Skeletal muscle tissue (tissue), 4 donors: Measurements from ENCODE around the gene KAZALD1. TPM values are rescaled to one million over a fixed set of nuclear protein-coding genes. Genes with fewer than 3 reads are reported as not detected.

Experiments
- H3K27ac ChIP-seq: one replicate; pipeline ENCODE4 v1.7.0; 2013; ENCODE audit warnings: mild to moderate bottlenecking, low read depth, low read length, inconsistent platforms
- H3K27me3 ChIP-seq, 3 donors: one replicate each; pipeline ENCODE4 v1.7.0; 2013; ENCODE audit warnings: low read length in 3 of 3; ENCODE audit not compliant: control insufficient read depth in 3 of 3, insufficient read depth in 3 of 3
- H3K36me3 ChIP-seq, 3 donors: one replicate each; pipeline ENCODE4 v1.7.0; 2013; ENCODE audit warnings: low read length in 3 of 3; ENCODE audit not compliant: control insufficient read depth in 3 of 3, insufficient read depth in 3 of 3
- H3K4me1 ChIP-seq, 3 donors: one replicate each; pipeline ENCODE4 v1.7.0; 2013; ENCODE audit warnings: low read length in 3 of 3, mild to moderate bottlenecking in 3 of 3; ENCODE audit not compliant: control insufficient read depth in 3 of 3, insufficient read depth in 3 of 3
- H3K4me3 ChIP-seq, 3 donors: one replicate each; pipeline ENCODE4 v1.7.0; 2013; ENCODE audit warnings: low read length in 3 of 3
- H3K9ac ChIP-seq, 3 donors: one replicate each; pipeline ENCODE4 v1.7.0; 2013; ENCODE audit warnings: low read length in 3 of 3, mild to moderate bottlenecking in 3 of 3, moderate library complexity in 2 of 3, low read depth in 1 of 3
- H3K9me3 ChIP-seq, 3 donors: one replicate each; pipeline ENCODE4 v1.7.0; 2013; ENCODE audit warnings: low read length in 3 of 3; ENCODE audit not compliant: control insufficient read depth in 3 of 3
- total RNA-seq: library from RNA; depleted of rRNA; stranded (reverse); fragments of >200 nt; gene quantifications from one replicate; pipeline ENCODE4 v1.2.3, GENCODE V29; 2014
- donor health status: Osteomylitis.

KAZALD1 gene
- total RNA-seq, 1 donor from 2014 or later = 23.5 TPM

DNA sequence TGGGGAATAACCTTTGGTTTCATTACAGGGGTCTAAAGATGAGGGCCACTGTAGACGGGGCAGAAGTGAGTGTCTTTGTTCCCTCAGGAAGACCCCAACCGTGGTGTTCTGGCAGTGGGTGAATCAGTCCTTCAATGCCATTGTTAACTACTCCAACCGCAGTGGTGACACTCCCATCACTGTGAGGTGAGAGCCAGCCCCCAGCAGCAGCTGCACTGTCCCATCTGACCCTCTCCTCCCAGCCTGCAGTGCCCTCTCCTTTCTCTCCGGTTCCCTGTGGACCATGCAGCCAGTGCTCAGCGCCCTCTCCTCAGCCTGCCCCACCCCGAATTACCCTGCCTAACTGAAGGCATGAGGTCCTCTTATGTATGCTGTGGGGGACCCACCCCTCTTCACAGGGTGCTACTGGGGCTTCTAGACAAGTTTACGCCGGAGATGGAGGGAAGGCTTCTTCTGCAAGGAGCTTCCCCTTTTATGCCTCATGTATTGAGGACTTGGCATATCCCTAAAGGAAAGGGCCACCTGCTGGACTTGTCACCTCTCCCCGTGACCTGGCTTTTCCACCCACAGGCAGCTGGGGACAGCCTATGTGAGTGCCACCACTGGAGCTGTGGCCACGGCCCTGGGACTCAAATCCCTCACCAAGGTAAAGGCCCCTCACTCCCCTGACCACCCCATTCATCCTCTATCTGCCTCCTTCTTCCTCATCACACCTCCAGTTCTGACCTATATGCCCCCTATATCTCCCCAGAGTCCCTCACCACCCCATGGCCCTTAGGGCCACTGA, 25.7 kb upstream of the KAZALD1 start:
- H3K27ac ChIP-seq = no peak overlapping the region
- H3K27me3 ChIP-seq = no peaks in the 10 kb centered on the region
- H3K9me3 ChIP-seq = no peaks in the 10 kb centered on the region
- no peak overlapping the region for H3K4me3 ChIP-seq
- no peak overlapping the region for H3K9ac ChIP-seq
- H3K4me1 ChIP-seq = peaks cover 16 to 23% (median 23%) of the 10 kb centered on the region in 3 donors
- peaks cover 32 to 49% (median 33%) of the 10 kb centered on the region in 3 donors for H3K36me3 ChIP-seq

DNA sequence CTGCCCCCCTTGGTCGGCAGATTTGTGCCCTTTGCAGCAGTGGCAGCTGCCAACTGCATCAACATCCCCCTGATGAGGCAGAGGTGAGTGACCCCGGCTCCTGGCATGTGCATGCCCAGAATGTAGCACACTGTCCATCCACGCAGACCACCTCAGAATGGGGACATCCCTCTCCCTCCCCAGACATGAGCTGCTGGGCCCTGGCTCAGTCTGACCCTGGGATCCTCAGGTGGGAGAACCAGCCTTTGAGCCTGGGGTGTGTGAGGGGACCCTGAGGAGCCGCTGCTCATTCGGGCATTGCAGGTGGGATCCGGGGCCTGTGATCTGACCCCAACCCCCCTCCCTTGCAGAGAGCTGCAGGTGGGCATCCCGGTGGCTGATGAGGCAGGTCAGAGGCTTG, 25.1 kb upstream of the KAZALD1 start:
- peaks cover 11 to 20% (median 17%) of the 10 kb centered on the region in 3 donors for H3K4me1 ChIP-seq
- no peaks in the 10 kb centered on the region for H3K27me3 ChIP-seq
- H3K9ac ChIP-seq = no peak overlapping the region
- no peaks in the 10 kb centered on the region for H3K9me3 ChIP-seq
- H3K4me3 ChIP-seq = no peak overlapping the region
- H3K27ac ChIP-seq = no peak overlapping the region
- peaks cover 32 to 49% (median 33%) of the 10 kb centered on the region in 3 donors for H3K36me3 ChIP-seq

DNA sequence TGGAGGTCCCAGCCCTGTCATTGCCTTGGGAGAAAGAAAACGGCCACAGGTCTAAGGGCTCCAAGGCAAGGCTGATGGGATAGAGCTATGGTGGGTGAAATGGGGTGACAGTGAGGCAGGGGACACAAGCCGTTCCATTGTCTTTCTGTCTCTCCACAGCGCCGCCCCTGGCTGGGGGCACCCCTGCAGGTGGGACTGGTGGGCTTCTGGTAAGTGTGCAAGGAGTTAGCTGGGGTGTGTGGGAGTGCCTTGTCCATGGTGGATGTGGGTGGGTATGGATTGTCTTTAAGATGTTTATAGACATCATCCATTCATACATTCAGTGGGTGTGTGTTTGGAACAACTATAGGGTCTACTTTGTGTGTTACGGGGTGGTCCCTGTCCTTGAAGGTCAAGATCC, 23.3 kb upstream of the KAZALD1 start:
- peaks cover 32 to 49% (median 33%) of the 10 kb centered on the region in 3 donors for H3K36me3 ChIP-seq
- no peak overlapping the region for H3K27ac ChIP-seq
- no peaks in the 10 kb centered on the region for H3K9me3 ChIP-seq
- no peak overlapping the region for H3K4me3 ChIP-seq
- H3K4me1 ChIP-seq = peaks cover 13 to 17% (median 15%) of the 10 kb centered on the region in 3 donors
- no peak overlapping the region for H3K9ac ChIP-seq
- no peaks in the 10 kb centered on the region for H3K27me3 ChIP-seq

DNA sequence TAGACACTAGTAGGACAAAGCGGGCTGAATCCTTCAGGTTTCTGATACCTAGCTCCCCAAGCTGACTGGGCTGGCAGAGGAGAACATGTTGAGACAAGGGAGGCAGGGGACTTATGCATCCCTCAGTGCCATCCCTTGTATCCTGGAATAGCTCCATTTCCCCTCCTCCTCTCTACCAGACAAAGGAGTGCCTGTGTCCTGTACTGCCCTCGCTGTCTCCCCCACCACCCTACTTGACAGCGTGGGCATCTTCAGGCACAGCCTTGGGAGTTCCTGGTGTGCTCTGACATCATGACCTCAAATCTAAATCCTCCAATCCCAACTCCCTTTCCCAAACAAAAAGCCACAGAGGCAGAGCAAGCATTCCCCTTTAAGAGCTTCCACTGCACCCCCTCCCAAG, 21.7 kb upstream of the KAZALD1 start:
- Histone ChIP-seq H3K27me3 (no peaks in the 10 kb centered on the region), H3K27ac (no peak overlapping the region), H3K36me3 (peaks cover 27 to 45% (median 28%) of the 10 kb centered on the region in 3 donors), H3K4me3 (no peak overlapping the region), H3K9me3 (no peaks in the 10 kb centered on the region), H3K4me1 (peaks cover 14 to 17% (median 16%) of the 10 kb centered on the region in 3 donors), H3K9ac (no peak overlapping the region)

DNA sequence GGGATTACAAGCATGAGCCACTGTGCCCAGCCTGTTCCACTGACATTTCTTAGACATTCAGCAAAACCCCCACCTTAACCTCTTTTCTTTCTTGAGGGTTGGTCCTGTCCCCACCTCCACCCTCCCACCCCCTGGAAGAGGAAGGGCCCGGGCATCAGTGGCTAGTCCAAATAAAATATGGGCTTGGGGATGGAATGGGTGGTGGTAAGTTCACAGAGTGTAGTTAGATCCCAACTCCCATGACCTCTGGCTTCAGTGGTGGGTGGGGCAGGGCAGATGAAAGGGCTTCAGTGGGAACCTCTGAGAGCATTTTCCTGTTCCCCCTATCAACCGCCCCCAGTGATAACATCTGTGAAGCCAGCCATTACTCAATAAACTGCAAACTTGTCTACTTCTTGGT, 20.9 kb upstream of the KAZALD1 start:
- H3K36me3 ChIP-seq = peaks cover 20 to 38% (median 20%) of the 10 kb centered on the region in 3 donors
- no peak overlapping the region for H3K4me3 ChIP-seq
- H3K9me3 ChIP-seq = no peaks in the 10 kb centered on the region
- H3K27me3 ChIP-seq = no peaks in the 10 kb centered on the region
- H3K9ac ChIP-seq = no peak overlapping the region
- no peak overlapping the region for H3K27ac ChIP-seq
- peaks cover 14 to 17% (median 16%) of the 10 kb centered on the region in 3 donors for H3K4me1 ChIP-seq

DNA sequence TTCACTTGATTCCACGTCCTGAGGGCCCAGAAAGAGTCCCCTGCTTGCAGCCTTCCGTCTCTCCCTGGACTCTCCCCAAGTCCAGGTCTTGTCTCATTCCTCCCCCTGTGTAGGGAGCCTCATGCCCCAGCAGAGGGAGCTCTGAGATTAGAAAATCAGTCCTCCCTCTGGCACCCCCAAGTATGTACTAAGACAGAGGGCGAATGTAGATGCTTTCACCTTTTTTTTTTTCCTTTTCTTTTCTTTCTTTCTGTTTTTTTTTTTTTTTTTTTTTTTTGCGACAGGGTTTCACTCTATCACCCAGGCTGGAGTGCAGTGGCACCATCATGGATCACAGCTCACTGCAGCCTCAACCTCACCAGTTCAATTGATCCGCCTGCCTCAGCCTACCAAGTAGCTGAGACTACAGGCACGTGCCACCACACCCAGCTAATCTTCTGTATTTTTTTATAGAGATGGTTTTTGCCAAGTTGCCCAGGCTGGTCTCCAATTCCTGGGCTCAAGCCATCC, 20.5 kb upstream of the KAZALD1 start:
- Histone ChIP-seq H3K9ac (no peak overlapping the region), H3K36me3 (peaks cover 16 to 33% (median 16%) of the 10 kb centered on the region in 3 donors), H3K9me3 (no peaks in the 10 kb centered on the region), H3K4me1 (peaks cover 14 to 17% (median 16%) of the 10 kb centered on the region in 3 donors), H3K4me3 (no peak overlapping the region), H3K27me3 (peaks cover 0 to under 1% (median under 1%) of the 10 kb centered on the region in 3 donors), H3K27ac (no peak overlapping the region)

DNA sequence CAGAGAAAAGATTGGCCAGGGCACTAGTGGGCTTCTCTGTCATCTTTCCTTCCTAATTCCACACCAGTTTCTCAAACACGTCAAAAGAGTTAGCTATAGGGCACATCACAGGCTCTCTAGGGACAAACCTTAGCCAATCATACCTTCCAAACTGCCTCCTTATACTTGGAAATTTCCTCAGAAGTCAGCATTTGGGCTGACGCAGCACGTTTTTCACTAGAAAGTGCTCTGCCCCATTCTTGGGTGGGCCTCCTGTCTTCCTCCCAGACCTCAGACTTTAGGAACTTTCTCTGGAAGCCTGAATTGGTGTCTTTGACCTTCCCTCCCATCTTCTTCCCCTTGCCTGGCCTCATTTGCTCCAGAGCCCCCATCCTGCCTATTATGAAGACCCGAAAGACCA, 19.7 kb upstream of the KAZALD1 start:
- Histone ChIP-seq H3K9me3 (no peaks in the 10 kb centered on the region), H3K27ac (peak overlapping the region; percentile 77), H3K4me3 (peak overlapping the region; percentile 82 to 88 (median 85)), H3K9ac (peak overlapping the region; percentile 76 to 83 (median 81)), H3K27me3 (peaks cover 5 to 9% (median 8%) of the 10 kb centered on the region in 3 donors), H3K4me1 (peaks cover 14 to 17% (median 16%) of the 10 kb centered on the region in 3 donors), H3K36me3 (peaks cover 9 to 25% (median 10%) of the 10 kb centered on the region in 3 donors)

DNA sequence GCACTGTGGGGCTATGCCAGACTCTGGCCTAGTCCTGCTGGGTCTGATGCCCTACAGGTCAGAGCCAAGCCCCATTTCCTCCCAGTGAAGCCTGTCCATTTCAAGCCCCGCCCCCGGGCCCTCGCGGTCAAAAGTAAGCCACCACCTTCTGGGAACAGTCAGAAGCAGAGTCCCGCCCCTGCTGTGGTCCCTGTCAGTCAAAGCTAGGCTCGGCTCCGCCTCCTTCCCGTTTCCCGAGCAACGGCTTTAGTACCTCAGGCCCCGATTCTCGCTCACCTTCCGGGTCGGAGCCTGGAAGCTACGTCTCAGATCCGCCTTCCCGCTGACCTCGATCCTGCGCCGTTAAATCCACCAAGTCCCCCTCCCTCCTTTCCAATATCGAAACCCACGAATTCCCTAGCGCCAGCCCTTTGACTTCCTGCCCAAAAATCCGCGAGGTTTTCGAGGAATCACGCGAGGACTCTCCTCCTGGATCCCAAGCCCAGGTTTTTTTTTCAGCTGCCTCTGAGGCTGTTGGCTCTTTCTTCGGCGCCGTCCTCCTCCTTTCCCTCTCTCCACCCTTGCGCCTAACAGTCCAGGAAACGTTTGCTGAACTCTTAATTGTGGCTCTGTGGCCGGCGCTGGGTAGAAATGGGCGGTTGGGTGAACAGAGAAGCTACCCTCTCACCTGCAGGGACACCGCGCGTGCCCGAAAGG, 19.0 kb upstream of the KAZALD1 start:
- H3K4me3 ChIP-seq = peak overlapping the region; percentile 82 to 88 (median 85)
- H3K27ac ChIP-seq = peak overlapping the region; percentile 77
- no peaks in the 10 kb centered on the region for H3K9me3 ChIP-seq
- peaks cover 2 to 18% (median 5%) of the 10 kb centered on the region in 3 donors for H3K36me3 ChIP-seq
- H3K9ac ChIP-seq = peak overlapping the region; percentile 76 to 83 (median 81)
- peaks cover 14 to 17% (median 16%) of the 10 kb centered on the region in 3 donors for H3K4me1 ChIP-seq
- H3K27me3 ChIP-seq = peaks cover 12 to 16% (median 15%) of the 10 kb centered on the region in 3 donors

DNA sequence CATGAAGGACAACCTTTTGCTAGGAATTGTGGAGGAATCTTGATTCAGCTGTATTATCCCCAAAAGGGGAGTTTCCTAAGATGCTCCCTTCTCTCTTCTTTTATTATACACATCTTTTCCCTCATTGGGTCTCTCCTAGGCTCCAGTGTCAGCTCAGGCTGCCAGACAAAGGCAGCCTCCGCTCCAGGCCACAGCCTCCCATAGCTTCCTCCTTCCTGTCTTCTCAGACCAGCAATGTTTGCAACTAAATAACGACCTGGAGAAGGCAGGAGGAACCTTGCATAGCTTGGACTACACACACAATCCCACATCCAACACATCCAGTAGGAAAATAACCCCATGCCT, 18.5 kb upstream of the KAZALD1 start:
- Histone ChIP-seq H3K4me1 (peaks cover 14 to 17% (median 16%) of the 10 kb centered on the region in 3 donors), H3K27ac (peak overlapping the region; percentile 77), H3K36me3 (peaks cover 0 to 13% (median 2%) of the 10 kb centered on the region in 3 donors), H3K4me3 (peak overlapping the region; percentile 82 to 88 (median 85)), H3K9me3 (no peaks in the 10 kb centered on the region), H3K27me3 (peaks cover 17 to 21% (median 19%) of the 10 kb centered on the region in 3 donors), H3K9ac (peak overlapping the region; percentile 76 to 83 (median 81))
